HCT116 (cell line): ENCODE measurements around the gene GPR146. TPM values are rescaled to one million over a fixed set of nuclear protein-coding genes. Genes with fewer than 3 reads are reported as not detected.

Source experiments
- ATAC-seq: fragments of 200-7000 bp; cut with Tn5 transposase; 2 replicates; pipeline ENCODE4 v1.9.1; 2020; ENCODE audit warnings: mild to moderate bottlenecking, moderate library complexity
- BruUV-seq: library from RNA; stranded (reverse); fragments of 400-500 nt; replicated peaks from 2 replicates; lab custom pipeline; 2021; lab: Mats Ljungman, UMichigan
- CTCF ChIA-PET: fragments of 300-600 bp; sonication (Branson Sonifier 250); formaldehyde crosslinking; loops from one replicate; lab custom pipeline; 2021; ENCODE audit warnings: antibody characterized with exemption; lab: Charles Lee
- POLR2A ChIA-PET: fragments of 300-600, 350-600 bp; sonication (Branson Sonifier 250); formaldehyde crosslinking; loops from one replicate; lab custom pipeline; 2021; ENCODE audit warnings: antibody characterized with exemption; lab: Charles Lee
- RAD21 ChIA-PET, 2 experiments: fragments of 300-600 bp; sonication (Branson Sonifier 250); formaldehyde crosslinking; loops; one replicate each; lab custom pipeline; 2023; ENCODE audit warnings: low total read pairs in 2 of 2; ENCODE audit not compliant: uncharacterized antibody in 2 of 2, unreplicated experiment in 2 of 2, low non-redundant PET in 1 of 2; lab: Charles Lee
- DNase-seq: peaks from one replicate; pipeline ENCODE4 v3.0.0-alpha.2; 2010; ENCODE audit warnings: low read depth, low spot score
- H2AFZ ChIP-seq: fragments of 200-600 bp; shearing (Covaris generic), sonication (generic); 2 replicates; pipeline ENCODE4 v1.6.1; 2017; ENCODE audit warnings: low read depth, mixed run types, mixed read lengths, antibody characterized with exemption, low read length; ENCODE audit not compliant: poor library complexity, severe bottlenecking
- H3K27ac ChIP-seq: 2 replicates; pipeline ENCODE4 v1.5.1; 2012; ENCODE audit warnings: low read depth, low read length
- H3K27me3 ChIP-seq: fragments of 200-600 bp; sonication (generic); 2 replicates; pipeline ENCODE4 v1.6.1; 2016; ENCODE audit warnings: mixed run types, low read length, mixed read lengths; ENCODE audit not compliant: insufficient read depth
- H3K36me3 ChIP-seq, 2 experiments: fragments of 200-500 bp in 1 of 2; fragments of 200-600 bp in 1 of 2; sonication (Bioruptor generic) in 1 of 2; sonication (generic) in 1 of 2; 2 replicates each; pipeline versions ENCODE4 v1.5.1 to v1.6.1; 2014 to 2016; ENCODE audit warnings: low read length in 2 of 2, inconsistent platforms in 1 of 2, mixed read lengths in 1 of 2, mixed run types in 1 of 2; ENCODE audit not compliant: insufficient read depth in 2 of 2, control insufficient read depth in 1 of 2
- H3K4me1 ChIP-seq, 2 experiments: fragments of 200-600 bp in 1 of 2; sonication (generic) in 1 of 2; 2 replicates each; pipeline versions ENCODE4 v1.5.1 to v1.6.1; 2012 to 2017; ENCODE audit warnings: low read length in 2 of 2, inconsistent platforms in 1 of 2, mild to moderate bottlenecking in 1 of 2, mixed read lengths in 1 of 2, mixed run types in 1 of 2, moderate library complexity in 1 of 2; ENCODE audit not compliant: insufficient read depth in 2 of 2, control insufficient read depth in 1 of 2
- H3K4me2 ChIP-seq: fragments of 200-600 bp; sonication (generic); 2 replicates; pipeline ENCODE4 v1.6.1; 2017; ENCODE audit warnings: mixed run types, low read length, mixed read lengths
- H3K4me3 ChIP-seq, 2 experiments: fragments of 200-600 bp in 1 of 2; sonication (generic) in 1 of 2; replicated peaks in 1 of 2; 2 replicates each; pipeline ENCODE4 v1.5.1; 2011 to 2016; ENCODE audit warnings: low read length in 2 of 2, control low read depth in 1 of 2, low read depth in 1 of 2, mild to moderate bottlenecking in 1 of 2, mixed read lengths in 1 of 2, mixed run types in 1 of 2
- H3K79me2 ChIP-seq: fragments of 200-600 bp; sonication (generic); 2 replicates; pipeline ENCODE4 v1.6.1; 2017; ENCODE audit warnings: mild to moderate bottlenecking, mixed run types, low read length, moderate library complexity, mixed read lengths; ENCODE audit not compliant: insufficient read depth
- H3K9ac ChIP-seq: fragments of 200-600 bp; sonication (generic); 2 replicates; pipeline ENCODE4 v1.6.1; 2016; ENCODE audit warnings: low read length, mixed read lengths
- H3K9me2 ChIP-seq: fragments of 200-600 bp; sonication (generic), shearing (Covaris generic); 2 replicates; pipeline ENCODE4 v1.6.1; 2017; ENCODE audit warnings: mixed run types, mild to moderate bottlenecking, moderate library complexity; ENCODE audit not compliant: insufficient read depth
- H3K9me3 ChIP-seq, 2 experiments: fragments of 200-500 bp in 1 of 2; fragments of 200-600 bp in 1 of 2; sonication (Bioruptor generic) in 1 of 2; sonication (generic) in 1 of 2; 2 replicates each; pipeline ENCODE4 v1.6.1; 2014 to 2017; ENCODE audit warnings: low read length in 2 of 2, mixed read lengths in 2 of 2, inconsistent platforms in 1 of 2, low read depth in 1 of 2, mild to moderate bottlenecking in 1 of 2, mixed run types in 1 of 2, moderate library complexity in 1 of 2; ENCODE audit not compliant: control insufficient read depth in 1 of 2, insufficient read depth in 1 of 2
- H4K20me1 ChIP-seq: fragments of 200-600 bp; sonication (generic), shearing (Covaris generic); 2 replicates; pipeline ENCODE4 v1.6.1; 2017; ENCODE audit warnings: mixed run types, mild to moderate bottlenecking, moderate library complexity; ENCODE audit not compliant: insufficient read depth
- ATF3 ChIP-seq: IDR thresholded peaks from 2 replicates; pipeline ENCODE4 v1.6.1; 2012
- CBX3 ChIP-seq: IDR thresholded peaks from 2 replicates; pipeline ENCODE4 v1.6.1; 2012; ENCODE audit warnings: low read depth
- EZH2 ChIP-seq: fragments of 200-600 bp; sonication (generic); IDR thresholded peaks from 2 replicates; pipeline ENCODE4 v1.6.1; 2017; ENCODE audit warnings: antibody characterized with exemption, mixed run types
- EZH2phosphoT487 ChIP-seq: fragments of 200-600 bp; IDR thresholded peaks from 2 replicates; pipeline ENCODE4 v1.6.1; 2018; ENCODE audit warnings: antibody characterized with exemption, borderline replicate concordance
- JUND ChIP-seq: IDR thresholded peaks from 2 replicates; pipeline ENCODE4 v1.6.1; 2012
- POLR2A ChIP-seq: IDR thresholded peaks from 2 replicates; pipeline ENCODE4 v1.7.0; 2011; ENCODE audit warnings: borderline replicate concordance; ENCODE audit not compliant: insufficient read depth, insufficient read length; ENCODE audit errors: extremely low read depth
- POLR2AphosphoS5 ChIP-seq: IDR thresholded peaks from 2 replicates; pipeline ENCODE4 v1.6.1; 2011; ENCODE audit warnings: mild to moderate bottlenecking, low read depth, low read length, moderate library complexity
- RAD21 ChIP-seq: IDR thresholded peaks from 2 replicates; pipeline ENCODE4 v1.6.1; 2012; ENCODE audit warnings: low read depth, mild to moderate bottlenecking
- REST ChIP-seq: IDR thresholded peaks from 2 replicates; pipeline ENCODE4 v1.6.1; 2012; ENCODE audit warnings: low read depth
- SIN3A ChIP-seq: IDR thresholded peaks from 2 replicates; pipeline ENCODE4 v1.6.1; 2012; ENCODE audit warnings: low read depth
- SP1 ChIP-seq: IDR thresholded peaks from 2 replicates; pipeline ENCODE4 v1.6.1; 2012; ENCODE audit warnings: low read depth
- SRF ChIP-seq: IDR thresholded peaks from 2 replicates; pipeline ENCODE4 v1.6.1; 2012; ENCODE audit warnings: low read depth
- ZBTB33 ChIP-seq: IDR thresholded peaks from 2 replicates; pipeline ENCODE4 v1.6.1; 2011; ENCODE audit warnings: mild to moderate bottlenecking, low read length, moderate library complexity; ENCODE audit not compliant: insufficient replicate concordance; ENCODE audit errors: extremely low read depth
- ZNF274 ChIP-seq: fragments of 200-500 bp; sonication (Bioruptor generic); IDR thresholded peaks from 2 replicates; pipeline ENCODE4 v1.6.1; 2014; ENCODE audit warnings: mild to moderate bottlenecking, low read depth, low read length, inconsistent platforms
- intact Hi-C: fragments of 100-400 bp; cut with micrococcal nuclease; formaldehyde crosslinking; loops from 2 replicates; pipeline ENCODE4 v1.10.0; 2022
- total RNA-seq: library from RNA; stranded (reverse); gene quantifications from one replicate; pipeline ENCODE4 v1.2.1, GENCODE V29; 2021; ENCODE audit not compliant: unreplicated experiment

Gene GPR146
- total RNA-seq, 1 experiment from 2014 or later, result 2.4 TPM

- no peak for TF ChIP-seq ZNF274
- TF ChIP-seq, all 23 proteins: peak for 0
Measured at GRCh38 chr7:997404-998395, 46.6 kb upstream of the GPR146 start (continued).

- Histone ChIP-seq H3K4me2 (no peak overlapping the region), H3K79me2 (no peaks in the 10 kb centered on the region), H3K27ac (no peak overlapping the region), H4K20me1 (no peaks in the 10 kb centered on the region), H3K4me3 (no peak overlapping the region), H2AFZ (no peak overlapping the region), H3K9me3 (no peaks in the 10 kb centered on the region), H3K4me1 (no peaks in the 10 kb centered on the region), H3K9me2 (no peaks in the 10 kb centered on the region), H3K36me3 (no peaks in the 10 kb centered on the region; a peak in 1 of 4 replicates), H3K27me3 (no peaks in the 10 kb centered on the region), H3K9ac (no peak overlapping the region)
- no peak for DNase-seq
- intact Hi-C loops, result no loop called here
- ChIA-PET POLR2A (no interaction called here), CTCF (no interaction called here), RAD21 (no interaction called here)
- no peak for ATAC-seq
- no TSS peak for BruUV-seq
- TF ChIP-seq SIN3A (no peak), JUND (no peak), RAD21 (no peak), ZBTB33 (no peak), EZH2phosphoT487 (no peak), SRF (no peak), ATF3 (no peak), POLR2AphosphoS5 (no peak), SP1 (no peak), EZH2 (no peak), POLR2A (no peak), CBX3 (no peak), REST (no peak)
Measured at GRCh38 chr7:999149-999879, 45.0 kb upstream of the GPR146 start.
